Stimulated activated CD8-positive, alpha-beta memory T cell treated with anti-CD3 and anti-CD28 coated beads, Interleukin-4, amount 100 ng/mL, for 48 hours (primary cell): ENCODE results near the gene NISCH.

Experiments used
- DNase-seq: peaks from one replicate; pipeline ENCODE4 v3.0.0-alpha.2; 2020

NISCH gene

DNA sequence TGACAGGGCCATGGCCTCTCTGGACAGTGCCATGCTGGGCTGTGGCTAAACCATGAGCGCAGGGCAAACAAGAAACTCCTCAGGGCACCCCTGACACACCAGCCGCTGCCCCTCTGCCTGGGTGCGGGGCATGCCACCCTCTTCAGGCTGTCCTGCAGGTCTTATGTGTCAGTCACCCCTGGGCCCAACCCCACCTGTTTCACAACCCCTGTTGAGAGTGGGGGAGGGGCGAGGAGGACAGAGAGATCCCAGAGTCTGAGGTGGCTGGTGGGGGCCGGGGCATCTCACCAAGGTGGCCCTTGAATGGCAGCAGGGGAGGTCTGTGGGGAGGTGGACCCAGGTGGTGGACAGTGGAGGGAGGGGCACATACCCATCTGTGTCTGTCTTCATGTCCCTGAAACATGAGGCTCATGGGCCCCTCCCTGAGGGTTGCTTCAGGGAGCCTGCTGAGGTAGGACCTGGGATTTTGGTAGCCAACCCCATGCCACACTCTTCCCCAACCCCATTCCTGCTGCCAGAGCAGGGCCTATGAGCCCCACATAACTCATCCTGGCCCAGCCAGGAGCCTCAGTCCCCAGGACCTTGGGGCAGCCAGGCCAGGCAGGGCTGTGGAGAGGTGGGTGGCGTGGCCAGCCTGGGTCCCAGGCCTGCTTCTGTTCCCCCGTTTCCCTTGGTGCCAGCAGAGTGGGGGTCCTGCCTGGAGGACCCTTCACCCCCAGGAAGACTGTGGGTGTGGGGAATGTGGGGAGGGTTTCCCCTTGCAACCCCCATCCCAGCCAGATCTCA is 38.0 kb downstream of the NISCH start:
- DNase-seq = peak; percentile 32

DNA sequence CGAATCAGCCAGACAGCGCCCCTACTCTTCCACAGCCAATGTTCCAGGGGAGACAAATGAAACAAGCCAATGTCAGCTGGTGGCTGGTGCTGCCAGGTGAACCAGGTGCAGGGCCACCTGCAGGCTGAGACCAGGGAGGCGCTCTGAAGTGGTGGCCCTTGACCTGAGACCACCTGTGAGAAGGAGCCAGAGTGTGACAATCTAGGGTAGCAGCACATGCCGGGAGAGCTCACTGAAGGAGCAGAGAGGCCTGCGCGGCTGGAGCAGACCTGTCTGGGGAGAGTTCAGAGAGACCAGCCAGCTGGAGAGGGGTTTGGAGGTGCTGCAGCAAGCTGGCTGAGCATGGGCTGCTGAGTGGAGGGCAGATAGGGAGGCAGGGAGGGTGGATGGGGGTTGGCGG is 39.0 kb downstream of the NISCH start:
- DNase-seq = no peak

- no peak for DNase-seq
Observed at GRCh38 chr3:52494886-52495495, 39.6 kb downstream of the NISCH start, which contains the start of gene STAB1. Gene STAB1, plus strand, starts transcription at chr3:52495338. Its CDS starts 76 bp downstream, at chr3:52495414.

DNA sequence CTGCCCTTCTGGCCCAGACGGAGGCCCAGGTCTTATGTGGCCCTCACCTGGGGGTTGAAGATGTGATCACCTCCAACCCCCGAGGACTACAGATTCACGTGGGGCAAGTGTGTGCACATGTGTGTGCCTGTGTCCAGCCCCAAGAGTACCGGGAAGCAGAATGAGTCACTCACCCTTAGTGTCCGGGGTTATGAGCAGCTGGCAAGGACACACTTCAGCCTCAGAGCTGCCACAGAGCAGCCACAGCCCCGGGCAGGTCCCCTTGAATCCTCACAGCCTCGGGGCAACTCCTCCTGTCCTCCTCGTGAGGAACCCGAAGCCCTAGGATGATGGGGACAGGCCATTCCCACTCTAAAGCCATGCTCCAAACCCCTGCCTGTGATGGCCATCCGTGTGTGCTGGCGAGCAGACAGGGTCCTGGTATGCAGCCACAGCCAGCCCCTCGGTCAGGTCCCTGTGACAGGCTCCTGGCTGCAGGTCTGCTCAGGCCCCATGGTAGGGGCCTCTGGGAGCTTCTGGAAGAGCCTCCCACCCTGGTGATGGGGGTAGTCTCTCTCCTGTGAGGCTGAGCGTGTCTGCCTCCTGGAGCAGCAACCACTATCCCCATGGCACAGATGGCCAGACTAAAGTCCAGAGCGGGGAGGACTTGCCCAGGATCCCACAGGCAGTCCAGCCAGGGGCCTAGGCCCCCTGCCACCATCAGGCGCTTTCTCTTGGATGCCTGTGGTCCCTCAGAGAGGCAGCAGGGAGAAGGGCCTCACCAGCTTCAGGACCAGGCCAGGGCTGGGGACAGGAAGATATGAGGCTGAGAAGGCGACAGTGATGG is 40.6 kb downstream of the NISCH start:
- no peak for DNase-seq

DNA sequence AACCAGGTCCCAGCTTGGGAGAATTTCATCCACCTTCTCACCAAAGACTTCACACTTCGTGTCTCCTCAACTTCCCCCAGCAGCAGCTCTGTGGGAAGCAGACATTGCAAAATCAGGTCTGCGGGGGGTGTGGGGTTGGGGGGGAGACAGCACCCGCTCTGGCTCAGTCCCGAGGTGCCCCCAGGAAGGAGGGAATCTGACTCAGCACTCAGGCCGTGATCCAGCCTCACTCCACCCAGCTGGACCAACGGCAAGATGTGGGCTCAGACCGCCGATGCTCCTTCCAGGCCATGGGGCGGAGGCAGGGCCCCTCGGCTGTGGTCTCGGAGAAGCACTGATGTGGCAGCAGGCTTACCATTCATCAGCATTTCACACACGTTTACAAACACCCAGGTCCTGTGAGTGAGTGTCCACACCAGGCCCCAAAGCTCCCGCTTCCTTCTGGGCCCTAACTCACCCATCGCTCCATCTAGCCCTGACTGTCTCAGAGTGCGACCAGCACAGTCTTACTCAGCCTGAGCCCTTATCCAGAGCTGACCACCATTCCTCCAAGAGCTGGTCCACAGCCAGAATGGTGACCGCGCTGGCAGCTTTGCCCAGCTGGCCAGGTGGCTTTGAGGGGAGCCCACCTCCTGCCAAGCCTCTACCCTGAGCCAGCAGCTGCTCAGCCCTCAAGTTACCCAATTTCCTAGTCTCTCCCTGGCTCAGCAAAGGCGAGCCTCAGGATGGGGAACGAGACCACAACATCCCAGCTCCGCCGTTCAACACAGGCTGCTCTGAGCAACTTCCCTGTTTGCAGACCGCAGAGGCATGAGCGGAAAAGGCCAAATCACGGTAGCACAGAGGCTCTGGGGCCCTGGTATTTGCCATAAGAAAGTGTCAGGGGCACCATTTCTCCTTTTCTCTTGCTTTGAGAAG is 43.0 kb downstream of the NISCH start:
- DNase-seq = no peak

GRCh38 chr3:52501046-52501445 is 45.6 kb downstream of the NISCH start:
- no peak for DNase-seq

- no peak for DNase-seq
Observed at GRCh38 chr3:52502001-52502400, 46.6 kb downstream of the NISCH start.

DNA sequence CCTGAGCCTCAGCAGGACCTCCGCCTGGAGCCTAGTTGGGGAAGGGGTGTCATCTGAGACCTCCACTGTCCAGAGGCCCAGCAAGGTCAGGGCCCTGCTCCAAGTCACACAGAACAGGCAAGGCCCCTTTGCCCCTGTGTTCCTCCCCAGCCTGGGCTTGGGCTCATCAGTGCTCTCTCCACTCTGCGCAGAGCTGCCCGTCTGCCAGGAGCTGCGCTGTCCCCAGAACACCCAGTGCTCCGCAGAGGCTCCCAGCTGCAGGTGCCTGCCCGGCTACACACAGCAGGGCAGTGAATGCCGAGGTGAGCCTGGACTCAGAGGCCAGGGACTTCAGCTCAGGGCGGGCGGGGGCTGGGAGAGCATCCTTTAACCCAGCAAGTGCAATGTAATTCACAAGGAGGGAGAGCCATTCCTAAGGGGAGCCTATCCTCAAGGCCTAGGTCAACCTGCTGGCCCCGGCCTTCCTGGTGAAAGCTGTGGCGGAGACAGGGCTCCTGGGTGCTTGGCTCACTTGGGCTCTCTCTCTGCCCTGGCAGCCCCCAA is 47.5 kb downstream of the NISCH start:
- no peak for DNase-seq

- no peak for DNase-seq
Observed at GRCh38 chr3:52503788-52504424, 48.5 kb downstream of the NISCH start.

DNA sequence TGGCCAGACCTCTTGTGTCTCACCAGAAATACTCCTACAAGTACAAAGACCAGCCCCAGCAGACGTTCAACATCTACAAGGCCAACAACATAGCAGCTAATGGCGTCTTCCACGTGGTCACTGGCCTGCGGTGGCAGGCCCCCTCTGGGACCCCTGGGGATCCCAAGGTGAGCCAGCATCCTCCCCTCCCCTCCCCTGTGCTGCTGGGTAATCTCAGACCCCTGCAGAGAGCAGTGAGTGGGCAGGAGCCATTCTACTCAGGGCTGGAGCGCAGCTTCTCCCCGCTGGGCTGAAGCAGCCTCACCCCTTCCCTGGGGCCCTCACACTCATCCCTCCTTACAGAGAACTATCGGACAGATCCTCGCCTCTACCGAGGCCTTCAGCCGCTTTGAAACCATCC is 49.6 kb downstream of the NISCH start:
- DNase-seq = no peak

DNA sequence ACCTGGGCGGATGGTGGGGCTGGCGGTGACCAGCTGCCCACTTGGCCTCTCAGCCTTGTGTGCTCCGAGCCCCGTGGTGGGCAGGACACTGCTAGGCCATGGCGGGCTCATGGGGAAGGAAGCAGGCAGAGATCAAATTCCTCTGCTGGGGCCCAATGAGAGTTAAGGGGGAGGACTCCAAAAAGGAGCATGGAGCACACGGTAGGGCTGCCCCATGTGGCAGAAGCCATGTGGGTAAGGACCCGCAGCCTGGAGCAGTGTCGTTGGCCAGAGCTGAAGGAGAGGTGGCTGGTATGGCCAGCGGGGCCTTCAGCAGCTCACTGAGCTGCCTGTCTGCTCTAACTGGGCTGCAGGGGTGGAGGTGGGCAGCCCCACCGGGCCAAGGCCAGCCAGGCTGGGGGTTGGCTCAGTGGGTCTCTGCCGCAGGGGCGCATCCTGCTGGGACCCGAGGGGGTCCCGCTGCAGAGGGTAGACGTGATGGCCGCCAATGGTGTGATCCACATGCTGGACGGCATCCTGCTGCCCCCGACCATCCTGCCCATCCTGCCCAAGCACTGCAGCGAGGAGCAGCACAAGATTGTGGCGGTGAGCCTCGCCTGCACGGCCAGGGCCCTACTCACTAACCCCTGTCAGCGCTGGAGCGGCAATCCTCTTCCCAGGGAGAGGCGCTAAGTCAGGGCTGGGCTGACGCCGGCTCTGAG is 51.0 kb downstream of the NISCH start:
- no peak for DNase-seq

- no peak for DNase-seq
Observed at GRCh38 chr3:52507359-52507758, 52.0 kb downstream of the NISCH start.

DNA sequence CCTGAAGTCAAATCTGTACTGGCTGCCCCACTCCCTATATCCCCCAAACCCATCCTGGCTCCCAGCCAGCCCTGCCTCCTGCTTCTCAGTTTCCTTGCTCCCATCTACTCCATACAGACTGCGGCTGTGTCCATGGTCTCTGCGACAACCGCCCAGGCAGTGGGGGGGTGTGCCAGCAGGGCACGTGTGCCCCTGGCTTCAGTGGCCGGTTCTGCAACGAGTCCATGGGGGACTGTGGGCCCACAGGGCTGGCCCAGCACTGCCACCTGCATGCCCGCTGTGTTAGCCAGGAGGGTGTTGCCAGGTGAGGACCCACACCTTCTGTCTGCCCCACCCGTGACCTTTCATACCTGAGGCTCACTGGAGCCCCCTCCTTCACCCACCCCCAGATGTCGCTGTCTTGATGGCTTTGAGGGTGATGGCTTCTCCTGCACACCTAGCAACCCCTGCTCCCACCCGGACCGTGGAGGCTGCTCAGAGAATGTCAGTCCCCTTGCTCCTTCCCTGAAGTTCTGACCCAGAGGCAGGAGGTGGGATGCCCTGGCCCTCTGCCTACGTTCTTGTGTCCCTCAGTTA is 54.4 kb downstream of the NISCH start:
- DNase-seq = no peak

- DNase-seq = no peak
Observed at GRCh38 chr3:52511509-52511908, 56.1 kb downstream of the NISCH start.

DNA sequence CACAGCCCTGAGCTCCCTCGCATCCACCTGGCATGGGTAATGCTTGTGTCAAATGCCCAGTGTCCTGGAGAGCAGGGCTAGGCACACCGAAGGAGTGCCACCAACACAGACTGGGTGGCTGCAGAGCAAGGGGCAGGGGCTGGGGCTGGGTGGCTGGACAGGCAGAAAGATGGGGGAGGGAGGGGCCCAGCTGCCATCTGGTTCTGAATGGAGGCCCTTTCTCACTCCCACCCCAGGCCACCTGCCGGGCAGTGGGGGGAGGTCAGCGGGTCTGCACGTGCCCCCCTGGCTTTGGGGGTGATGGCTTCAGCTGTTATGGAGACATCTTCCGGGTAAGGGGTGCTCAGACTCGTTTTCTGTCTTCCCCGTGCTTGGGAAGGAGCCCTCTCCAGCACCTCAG is 56.7 kb downstream of the NISCH start:
- no peak for DNase-seq

GRCh38 chr3:52512727-52513126 is 57.3 kb downstream of the NISCH start:
- no peak for DNase-seq

DNA sequence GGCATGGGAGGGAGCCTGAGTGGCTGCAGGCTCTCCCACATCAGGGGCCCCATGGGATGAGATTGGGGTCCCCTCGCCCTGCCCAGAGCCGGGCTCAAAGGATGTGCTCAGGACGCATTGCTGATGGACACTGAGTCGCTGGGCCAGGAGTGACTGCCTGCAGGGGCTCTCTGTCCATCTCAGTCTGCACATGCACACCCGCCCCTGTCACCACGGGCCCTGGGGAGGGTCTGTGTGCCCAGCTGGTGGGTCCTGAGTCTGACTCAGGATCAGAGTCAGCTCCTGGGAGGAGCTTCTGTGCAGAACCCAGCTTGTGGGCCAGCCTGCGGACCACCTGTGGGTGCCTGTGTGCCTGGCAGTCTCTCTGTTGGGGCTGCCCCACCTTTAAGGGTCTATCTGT is 57.9 kb downstream of the NISCH start:
- DNase-seq = no peak

GRCh38 chr3:52514576-52514975 is 59.2 kb downstream of the NISCH start:
- DNase-seq = no peak

GRCh38 chr3:52515192-52515591 is 59.8 kb downstream of the NISCH start:
- DNase-seq = no peak

GRCh38 chr3:52516509-52517195 is 61.2 kb downstream of the NISCH start:
- DNase-seq = no peak
